ENCODE measurements around the gene NR1H4. TPM values are rescaled to one million over a fixed set of nuclear protein-coding genes. Genes with fewer than 3 reads are reported as not detected.
A peak's percentile ranks its signal among the peaks of the same experiment; 100 is the strongest.

Gene NR1H4
- total and polyA plus RNA-seq, 11 donors: not detected

DNA sequence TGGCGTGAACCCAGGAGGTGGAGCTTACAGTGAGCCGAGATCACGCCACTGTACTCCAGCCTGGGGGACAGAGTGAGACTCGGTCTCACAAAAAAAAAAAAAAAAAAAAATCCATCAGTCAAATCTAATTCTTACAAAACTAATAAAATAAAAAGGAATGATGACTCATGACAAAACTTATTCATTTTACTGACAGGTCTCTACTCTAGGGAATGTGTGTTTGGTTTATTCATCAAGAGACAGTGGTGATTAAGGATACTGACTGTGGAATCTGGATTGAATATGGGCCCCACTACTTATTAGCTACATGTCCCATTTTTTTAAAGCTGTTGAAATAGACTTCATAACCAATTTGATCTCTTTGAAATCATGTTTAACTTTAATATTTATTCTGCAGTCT, 70.5 kb downstream of the NR1H4 start:
- no peak overlapping the region for H3K4me3 ChIP-seq
- intact Hi-C loops (cut with DNase I): loop anchor here in 1 of 10 donors (10.0 kb wide), 1 partner anchor 299 kb away; no protein-coding TSS in a partner anchor
- no peak overlapping the region for H3K27ac ChIP-seq
- no peaks in the 10 kb centered on the region for H3K4me1 ChIP-seq
- ATAC-seq (no peak), DNase-seq (no peak)
- no peaks in the 10 kb centered on the region for H3K27me3 ChIP-seq
- no peak for TF ChIP-seq CTCF (IDR thresholded peaks at IDR 0.05)
- TF ChIP-seq POLR2A (IDR thresholded peaks at IDR 0.05): no peak
- no peaks in the 10 kb centered on the region for H3K9me3 ChIP-seq
- H3K36me3 ChIP-seq: no peaks in the 10 kb centered on the region
- 78 to 87% (median 86%) methylated on average over 4 of the region's 4 CpGs for WGBS, 4 donors

- intact Hi-C loops (cut with DNase I): loop anchor here in 1 of 10 donors (10.0 kb wide), 1 partner anchor 300 kb away; no protein-coding TSS in a partner anchor
- TF ChIP-seq POLR2A (IDR thresholded peaks at IDR 0.05): no peak
- H3K36me3 ChIP-seq: no peaks in the 10 kb centered on the region
- H3K4me1 ChIP-seq: no peaks in the 10 kb centered on the region
- DNase-seq (no peak), ATAC-seq (no peak)
- H3K4me3 ChIP-seq: no peak overlapping the region
- no peak overlapping the region for H3K27ac ChIP-seq
- H3K9me3 ChIP-seq: no peaks in the 10 kb centered on the region
- H3K27me3 ChIP-seq: no peaks in the 10 kb centered on the region
- 80 to 93% (median 91%) methylated on average over 1 of the region's 1 CpG for WGBS, 4 donors
Measured at GRCh38 chr12:100545092-100545491, 71.4 kb downstream of the NR1H4 start.

DNA sequence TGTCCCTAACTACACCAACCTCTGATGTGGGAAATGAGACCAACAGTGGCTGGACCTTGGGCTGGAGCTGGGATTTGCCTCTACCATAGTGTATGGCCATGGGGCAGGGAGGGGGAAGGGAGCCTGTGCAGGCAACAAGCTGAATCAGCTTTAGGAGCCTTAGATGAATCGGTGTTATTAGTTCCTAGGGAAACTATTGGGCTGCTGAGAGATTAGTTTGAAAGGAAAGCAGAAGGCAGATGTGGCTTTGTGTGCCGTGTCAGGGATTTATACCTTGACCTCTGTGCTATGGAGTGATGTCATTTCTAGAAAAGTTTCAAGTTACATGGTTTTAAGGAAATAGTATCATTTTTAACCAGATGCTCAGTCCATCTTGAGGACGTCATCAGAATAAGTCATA, 80.3 kb downstream of the NR1H4 start:
- WGBS, 4 donors: 52 to 65% (median 63%) methylated on average over 3 of the region's 3 CpGs
- Histone ChIP-seq H3K9me3 (no peaks in the 10 kb centered on the region), H3K4me1 (peaks cover 0 to 10% (median 5%) of the 10 kb centered on the region in 12 donors), H3K27me3 (no peaks in the 10 kb centered on the region), H3K27ac (no peak overlapping the region), H3K4me3 (no peak overlapping the region), H3K36me3 (no peaks in the 10 kb centered on the region)
- TF ChIP-seq POLR2A (IDR thresholded peaks at IDR 0.05) (no peak), CTCF (IDR thresholded peaks at IDR 0.05) (no peak)
- no peak for DNase-seq
- ATAC-seq: no peak
- intact Hi-C loops (cut with DNase I): loop anchor here (1.0 to 10.0 kb wide), 12 partner anchors 162 to 399 kb away; no protein-coding TSS in a partner anchor

- peaks cover 0 to 10% (median 5%) of the 10 kb centered on the region in 12 donors for H3K4me1 ChIP-seq
- intact Hi-C loops (cut with DNase I): loop anchor here (1.0 to 10.0 kb wide), 14 partner anchors 162 to 400 kb away; partner anchors contain the start of genes DEPDC4 (in 1 of the 10) and SCYL2 (in 1 of the 10)
- TF ChIP-seq CTCF (IDR thresholded peaks at IDR 0.05) (peak; percentile 67 to 90 (median 78)), POLR2A (IDR thresholded peaks at IDR 0.05) (no peak)
- H3K9me3 ChIP-seq: no peaks in the 10 kb centered on the region
- 0 to 4% (median 2%) methylated on average over 1 of the region's 1 CpG for WGBS, 4 donors
- ATAC-seq: peak; percentile 50 to 86 (median 70)
- no peaks in the 10 kb centered on the region for H3K36me3 ChIP-seq
- H3K4me3 ChIP-seq: no peak overlapping the region
- peak overlapping the region in 2 of 12 donors; percentile 9 to 24 for H3K27ac ChIP-seq
- peak in 2 of 5 donors; percentile 37 to 43 for DNase-seq
- no peaks in the 10 kb centered on the region for H3K27me3 ChIP-seq
Measured at GRCh38 chr12:100554608-100555077, 81.0 kb downstream of the NR1H4 start.
